Fibroblast of lung (primary cell): Measurements from ENCODE around the gene ERCC6L2.

Experiments
- EZH2 ChIP-seq: IDR thresholded peaks from 2 replicates; pipeline ENCODE4 v1.5.1; 2012; ENCODE audit warnings: low read length, control low read depth, mild to moderate bottlenecking; ENCODE audit errors: missing control alignments
- TF ChIP-seq, protein P1 (sequence below), 2 donors: IDR thresholded peaks in 1 of 2; conservative IDR thresholded peaks in 1 of 2; 1 replicate in 1 of 2; 2 replicates in 1 of 2; pipeline ENCODE4 v1.5.1; 2011 to 2012; ENCODE audit warnings: low read length in 2 of 2, control low read depth in 1 of 2, inconsistent platforms in 1 of 2, low read depth in 1 of 2, mild to moderate bottlenecking in 1 of 2

DNA sequence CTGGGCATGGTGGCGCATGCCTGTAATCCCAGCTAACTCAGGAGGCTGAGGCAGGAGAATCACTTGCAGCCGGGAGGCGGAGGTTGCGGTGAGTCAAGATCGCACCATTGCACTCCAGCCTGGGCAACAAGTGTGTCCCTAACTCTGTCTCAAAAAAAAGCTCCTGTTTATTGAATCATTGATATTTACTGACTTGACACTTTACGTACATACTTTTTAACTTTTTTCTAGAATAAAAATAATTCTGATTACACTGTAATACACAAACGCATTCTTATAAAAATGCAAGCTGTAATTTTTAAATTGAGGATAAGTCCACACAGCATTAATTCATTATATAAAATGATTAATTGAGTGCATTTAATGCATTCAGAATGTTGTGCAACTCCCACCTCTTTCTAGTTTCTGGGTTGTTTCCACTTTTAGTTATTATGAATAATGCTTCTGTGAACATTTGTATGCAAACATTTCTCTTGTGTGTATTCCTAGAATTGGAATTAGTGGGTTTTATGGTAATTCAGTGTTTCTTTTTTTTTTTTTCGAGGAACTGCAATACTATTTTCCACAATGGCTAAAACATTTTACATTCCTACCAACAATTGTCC, 15.7 kb downstream of the ERCC6L2 start:
- TF ChIP-seq, protein P1, sequence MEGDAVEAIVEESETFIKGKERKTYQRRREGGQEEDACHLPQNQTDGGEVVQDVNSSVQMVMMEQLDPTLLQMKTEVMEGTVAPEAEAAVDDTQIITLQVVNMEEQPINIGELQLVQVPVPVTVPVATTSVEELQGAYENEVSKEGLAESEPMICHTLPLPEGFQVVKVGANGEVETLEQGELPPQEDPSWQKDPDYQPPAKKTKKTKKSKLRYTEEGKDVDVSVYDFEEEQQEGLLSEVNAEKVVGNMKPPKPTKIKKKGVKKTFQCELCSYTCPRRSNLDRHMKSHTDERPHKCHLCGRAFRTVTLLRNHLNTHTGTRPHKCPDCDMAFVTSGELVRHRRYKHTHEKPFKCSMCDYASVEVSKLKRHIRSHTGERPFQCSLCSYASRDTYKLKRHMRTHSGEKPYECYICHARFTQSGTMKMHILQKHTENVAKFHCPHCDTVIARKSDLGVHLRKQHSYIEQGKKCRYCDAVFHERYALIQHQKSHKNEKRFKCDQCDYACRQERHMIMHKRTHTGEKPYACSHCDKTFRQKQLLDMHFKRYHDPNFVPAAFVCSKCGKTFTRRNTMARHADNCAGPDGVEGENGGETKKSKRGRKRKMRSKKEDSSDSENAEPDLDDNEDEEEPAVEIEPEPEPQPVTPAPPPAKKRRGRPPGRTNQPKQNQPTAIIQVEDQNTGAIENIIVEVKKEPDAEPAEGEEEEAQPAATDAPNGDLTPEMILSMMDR (conservative IDR thresholded peaks at IDR 0.05 in 1 of 2, IDR thresholded peaks at IDR 0.05 in 1 of 2; ENCODE audit: low read depth in 1 of 2, low read length in 2 of 2) = no peak
- TF ChIP-seq EZH2 = no peak
